ENCODE data around the gene LGR6.

The LGR6 gene

DNA sequence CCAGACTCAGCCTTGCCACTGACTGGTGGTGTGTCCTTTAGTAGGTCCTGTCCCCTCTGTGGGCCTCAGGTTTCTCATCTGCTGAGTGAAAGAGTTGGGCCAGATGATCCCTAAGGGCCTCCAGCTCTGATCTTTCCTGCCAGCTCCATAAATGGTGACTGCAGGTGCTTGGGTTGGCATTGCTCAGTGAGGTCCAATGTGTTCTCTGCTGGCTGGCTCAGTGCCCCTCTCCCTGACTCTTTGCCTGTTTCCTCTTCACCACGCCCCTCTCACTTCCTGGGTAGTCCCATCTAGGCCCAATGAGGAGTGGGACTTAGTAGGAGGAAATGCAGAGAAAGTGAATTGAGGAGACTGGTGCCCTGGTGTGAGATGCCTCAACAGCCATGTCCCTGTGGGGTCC, 111.6 kb downstream of the LGR6 start:
- Histone ChIP-seq H3K4me2 (ENCODE audit: low read depth, low read length, poor library complexity, severe bottlenecking) (no peak overlapping the region), H4K20me1 (ENCODE audit: insufficient read depth, low read length, poor library complexity, severe bottlenecking) (no peaks in the 10 kb centered on the region), H3F3A (ENCODE audit: low read depth) (no peaks in the 10 kb centered on the region), H3K9me2 (replicated peaks; ENCODE audit: low read depth, low read length) (no peaks in the 10 kb centered on the region), H3K4me1 (ENCODE audit: insufficient read depth, low read length, poor library complexity, severe bottlenecking) (no peaks in the 10 kb centered on the region), H3K27me3 (ENCODE audit: insufficient read depth, low read length, poor library complexity, severe bottlenecking) (no peaks in the 10 kb centered on the region), H3K9me3 (ENCODE audit: insufficient read depth, low read depth, low read length) (no peaks in the 10 kb centered on the region), H2AFZ (ENCODE audit: low read length) (no peak overlapping the region), H3K79me2 (ENCODE audit: insufficient read depth, low read length) (no peaks in the 10 kb centered on the region), H3K9ac (ENCODE audit: low read depth, low read length, poor library complexity, severe bottlenecking) (no peak overlapping the region), H3K36me3 (ENCODE audit: insufficient read depth, low read length) (no peaks in the 10 kb centered on the region), H3K4me3 (ENCODE audit: low read length, poor library complexity, severe bottlenecking) (no peak overlapping the region)
- no peak for TF ChIP-seq EZH2phosphoT487 (IDR thresholded peaks at IDR 0.05; ENCODE audit: borderline replicate concordance)
- TF ChIP-seq, protein P1, sequence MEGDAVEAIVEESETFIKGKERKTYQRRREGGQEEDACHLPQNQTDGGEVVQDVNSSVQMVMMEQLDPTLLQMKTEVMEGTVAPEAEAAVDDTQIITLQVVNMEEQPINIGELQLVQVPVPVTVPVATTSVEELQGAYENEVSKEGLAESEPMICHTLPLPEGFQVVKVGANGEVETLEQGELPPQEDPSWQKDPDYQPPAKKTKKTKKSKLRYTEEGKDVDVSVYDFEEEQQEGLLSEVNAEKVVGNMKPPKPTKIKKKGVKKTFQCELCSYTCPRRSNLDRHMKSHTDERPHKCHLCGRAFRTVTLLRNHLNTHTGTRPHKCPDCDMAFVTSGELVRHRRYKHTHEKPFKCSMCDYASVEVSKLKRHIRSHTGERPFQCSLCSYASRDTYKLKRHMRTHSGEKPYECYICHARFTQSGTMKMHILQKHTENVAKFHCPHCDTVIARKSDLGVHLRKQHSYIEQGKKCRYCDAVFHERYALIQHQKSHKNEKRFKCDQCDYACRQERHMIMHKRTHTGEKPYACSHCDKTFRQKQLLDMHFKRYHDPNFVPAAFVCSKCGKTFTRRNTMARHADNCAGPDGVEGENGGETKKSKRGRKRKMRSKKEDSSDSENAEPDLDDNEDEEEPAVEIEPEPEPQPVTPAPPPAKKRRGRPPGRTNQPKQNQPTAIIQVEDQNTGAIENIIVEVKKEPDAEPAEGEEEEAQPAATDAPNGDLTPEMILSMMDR (conservative IDR thresholded peaks at IDR 0.05; ENCODE audit: low read length): no peak

DNA sequence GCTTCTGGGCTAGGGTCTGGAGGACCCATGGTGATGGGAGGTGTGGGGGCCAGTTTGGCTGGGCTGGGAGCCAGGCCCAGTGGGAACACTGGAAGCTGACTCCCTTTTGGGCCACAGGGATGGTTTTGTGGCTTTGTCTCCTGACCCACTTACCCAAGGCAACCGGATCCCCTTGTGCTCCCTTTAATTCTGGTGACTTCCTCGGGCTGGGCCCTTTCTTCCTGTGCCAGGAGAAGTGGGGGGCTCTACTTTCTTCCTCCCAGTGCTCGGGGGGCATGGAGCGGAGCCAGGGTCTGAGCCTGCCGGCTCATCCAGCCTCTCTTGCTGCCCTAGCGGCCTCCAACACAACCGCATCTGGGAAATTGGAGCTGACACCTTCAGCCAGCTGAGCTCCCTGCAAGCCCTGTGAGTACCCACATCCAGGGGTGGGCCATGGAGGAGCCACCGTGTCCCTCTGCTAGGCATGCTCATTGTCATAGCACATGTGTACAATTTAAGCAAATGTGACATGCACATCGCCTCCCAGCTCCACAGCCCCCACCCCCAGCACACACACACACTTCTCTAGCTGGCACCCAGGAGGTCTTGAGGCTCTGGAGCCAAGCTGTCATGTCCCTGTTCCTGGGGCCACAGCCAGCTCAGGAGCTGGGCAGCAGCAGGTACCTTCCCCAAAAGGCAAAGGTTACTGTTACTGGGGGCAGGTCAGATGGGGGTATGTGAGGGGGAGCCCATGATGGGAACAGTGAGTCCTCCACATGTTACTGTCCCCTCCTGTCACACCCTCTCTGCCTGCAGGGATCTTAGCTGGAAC, 113.1 kb downstream of the LGR6 start:
- Histone ChIP-seq H3K9me3 (ENCODE audit: insufficient read depth, low read depth, low read length) (no peaks in the 10 kb centered on the region), H3K9ac (ENCODE audit: low read depth, low read length, poor library complexity, severe bottlenecking) (no peak overlapping the region), H3K4me3 (ENCODE audit: low read length, poor library complexity, severe bottlenecking) (no peak overlapping the region), H4K20me1 (ENCODE audit: insufficient read depth, low read length, poor library complexity, severe bottlenecking) (no peaks in the 10 kb centered on the region), H3K27me3 (ENCODE audit: insufficient read depth, low read length, poor library complexity, severe bottlenecking) (no peaks in the 10 kb centered on the region), H3K9me2 (replicated peaks; ENCODE audit: low read depth, low read length) (no peaks in the 10 kb centered on the region), H3F3A (ENCODE audit: low read depth) (no peaks in the 10 kb centered on the region), H3K4me1 (ENCODE audit: insufficient read depth, low read length, poor library complexity, severe bottlenecking) (no peaks in the 10 kb centered on the region), H3K79me2 (ENCODE audit: insufficient read depth, low read length) (no peaks in the 10 kb centered on the region), H3K36me3 (ENCODE audit: insufficient read depth, low read length) (no peaks in the 10 kb centered on the region), H3K4me2 (ENCODE audit: low read depth, low read length, poor library complexity, severe bottlenecking) (no peak overlapping the region), H2AFZ (ENCODE audit: low read length) (no peak overlapping the region)
- TF ChIP-seq, protein P1 (conservative IDR thresholded peaks at IDR 0.05; ENCODE audit: low read length): no peak
- no peak for TF ChIP-seq EZH2phosphoT487 (IDR thresholded peaks at IDR 0.05; ENCODE audit: borderline replicate concordance)

DNA sequence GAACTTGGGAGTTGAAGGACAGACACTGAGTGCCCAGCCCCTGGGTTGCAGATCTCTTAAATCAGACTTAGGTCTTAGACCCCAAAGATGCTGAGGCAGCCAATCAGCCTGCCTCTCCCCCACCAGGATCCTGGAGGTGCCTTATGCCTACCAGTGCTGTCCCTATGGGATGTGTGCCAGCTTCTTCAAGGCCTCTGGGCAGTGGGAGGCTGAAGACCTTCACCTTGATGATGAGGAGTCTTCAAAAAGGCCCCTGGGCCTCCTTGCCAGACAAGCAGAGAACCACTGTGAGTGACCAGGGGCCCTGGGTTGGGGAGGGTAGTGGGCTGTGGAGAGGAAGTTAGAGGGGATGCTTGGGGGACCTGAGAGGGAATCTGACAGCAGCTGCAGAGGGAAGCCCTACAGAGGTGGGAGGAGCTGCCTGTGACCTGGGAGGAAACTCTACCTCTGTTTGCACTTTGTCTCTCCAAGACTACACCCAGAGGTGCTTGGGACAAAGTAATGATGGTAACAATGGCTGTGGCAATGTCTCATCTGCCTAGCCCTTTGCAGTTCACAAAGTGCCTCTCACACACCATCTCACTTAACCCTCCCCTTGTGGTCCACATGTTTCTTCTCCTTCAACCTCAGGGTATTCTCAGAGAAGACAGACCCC, 116.6 kb downstream of the LGR6 start:
- no peak overlapping the region for H3K4me3 ChIP-seq (ENCODE audit: low read length, poor library complexity, severe bottlenecking)
- H3K4me2 ChIP-seq (ENCODE audit: low read depth, low read length, poor library complexity, severe bottlenecking): no peak overlapping the region
- no peak overlapping the region for H2AFZ ChIP-seq (ENCODE audit: low read length)
- H3K27me3 ChIP-seq (ENCODE audit: insufficient read depth, low read length, poor library complexity, severe bottlenecking): no peaks in the 10 kb centered on the region
- no peaks in the 10 kb centered on the region for H3K9me2 ChIP-seq (replicated peaks; ENCODE audit: low read depth, low read length)
- H3K36me3 ChIP-seq (ENCODE audit: insufficient read depth, low read length): no peaks in the 10 kb centered on the region
- TF ChIP-seq, protein P1 (conservative IDR thresholded peaks at IDR 0.05; ENCODE audit: low read length): no peak
- TF ChIP-seq EZH2phosphoT487 (IDR thresholded peaks at IDR 0.05; ENCODE audit: borderline replicate concordance): no peak
- H3K79me2 ChIP-seq (ENCODE audit: insufficient read depth, low read length): no peaks in the 10 kb centered on the region
- no peaks in the 10 kb centered on the region for H4K20me1 ChIP-seq (ENCODE audit: insufficient read depth, low read length, poor library complexity, severe bottlenecking)
- H3F3A ChIP-seq (ENCODE audit: low read depth): no peaks in the 10 kb centered on the region
- H3K9ac ChIP-seq (ENCODE audit: low read depth, low read length, poor library complexity, severe bottlenecking): no peak overlapping the region
- H3K9me3 ChIP-seq (ENCODE audit: insufficient read depth, low read depth, low read length): no peaks in the 10 kb centered on the region
- H3K4me1 ChIP-seq (ENCODE audit: insufficient read depth, low read length, poor library complexity, severe bottlenecking): no peaks in the 10 kb centered on the region

Measured in Loucy (cell line).